Activated T-cell treated with anti-CD3 and anti-CD28 coated beads for 48 hours (primary cell): ENCODE measurements around the gene TSC1.

ENCODE experiments used
- DNase-seq: peaks from one replicate; pipeline ENCODE4 v3.0.0-alpha.2; 2020; ENCODE audit warnings: low read depth

TSC1 gene

GRCh38 chr9:132863096-132863495, 81.3 kb downstream of the TSC1 start:
- DNase-seq: no peak

- DNase-seq: no peak
These were observed 81.9 kb downstream of the TSC1 start for GRCh38 chr9:132862533-132862932.

GRCh38 chr9:132861666-132862065, 82.8 kb downstream of the TSC1 start:
- DNase-seq: no peak

- DNase-seq: no peak
These were observed 85.7 kb downstream of the TSC1 start for GRCh38 chr9:132858751-132859150.

- no peak for DNase-seq
These were observed 86.6 kb downstream of the TSC1 start for GRCh38 chr9:132857616-132858342.

GRCh38 chr9:132857031-132857430, 87.4 kb downstream of the TSC1 start:
- no peak for DNase-seq

- DNase-seq: no peak
These were observed 88.5 kb downstream of the TSC1 start for GRCh38 chr9:132855904-132856303.

- DNase-seq: no peak
These were observed 89.6 kb downstream of the TSC1 start for GRCh38 chr9:132854832-132855231.

- DNase-seq: no peak
These were observed 90.9 kb downstream of the TSC1 start for GRCh38 chr9:132853482-132853881.

- no peak for DNase-seq
These were observed 95.2 kb downstream of the TSC1 start for GRCh38 chr9:132849185-132849706.

- DNase-seq: no peak
These were observed 97.4 kb downstream of the TSC1 start for GRCh38 chr9:132846918-132847515.

GRCh38 chr9:132846109-132846917, 98.1 kb downstream of the TSC1 start:
- DNase-seq: no peak

- DNase-seq: no peak
These were observed 102.0 kb downstream of the TSC1 start for GRCh38 chr9:132842124-132843044.
